Right lobe of liver (tissue), 4 donors: ENCODE data around the gene ZNF429.

Experiments
- POLR2A ChIP-seq: fragments of 450-650 bp; IDR thresholded peaks from one replicate; pipeline ENCODE4 v1.6.1; 2017; ENCODE audit warnings: antibody characterized with exemption, mild to moderate bottlenecking
- TF ChIP-seq, protein P1 (sequence below), 4 donors: fragments of 200-600 bp in 3 of 4; fragments of 450-650 bp in 1 of 4; IDR thresholded peaks; one replicate each; pipeline versions ENCODE4 v1.5.1 to v1.8.0; 2016 to 2022; ENCODE audit warnings: antibody characterized with exemption in 4 of 4, mild to moderate bottlenecking in 2 of 4
- donor health status: DM: no; HTN: no; CAD: no.
- donor health status: DM: no; HTN: no; CAD: no.
- donor health status: DM: no; HTN: yes; CAD: no.

DNA sequence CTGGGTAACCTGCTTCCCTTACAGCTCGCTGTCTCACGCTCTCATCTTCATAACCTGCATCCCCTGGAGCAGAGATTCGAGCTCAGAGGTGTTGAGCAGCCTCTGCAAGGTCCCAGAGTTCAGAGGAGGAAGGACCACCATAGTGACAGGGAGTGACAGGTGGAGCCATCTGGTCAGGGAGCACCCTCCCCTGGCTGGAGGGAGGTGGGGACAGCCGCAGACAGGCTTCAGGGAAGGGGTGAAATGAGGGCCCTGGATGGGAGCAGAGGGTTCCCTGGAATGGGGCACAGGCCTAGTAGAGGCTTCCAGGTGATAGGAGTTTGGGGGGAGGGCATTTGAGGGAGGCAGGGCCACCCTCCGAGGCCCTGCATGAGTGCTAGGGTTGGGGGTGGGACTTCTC, 82.1 kb downstream of the ZNF429 start:
- TF ChIP-seq, protein P1, sequence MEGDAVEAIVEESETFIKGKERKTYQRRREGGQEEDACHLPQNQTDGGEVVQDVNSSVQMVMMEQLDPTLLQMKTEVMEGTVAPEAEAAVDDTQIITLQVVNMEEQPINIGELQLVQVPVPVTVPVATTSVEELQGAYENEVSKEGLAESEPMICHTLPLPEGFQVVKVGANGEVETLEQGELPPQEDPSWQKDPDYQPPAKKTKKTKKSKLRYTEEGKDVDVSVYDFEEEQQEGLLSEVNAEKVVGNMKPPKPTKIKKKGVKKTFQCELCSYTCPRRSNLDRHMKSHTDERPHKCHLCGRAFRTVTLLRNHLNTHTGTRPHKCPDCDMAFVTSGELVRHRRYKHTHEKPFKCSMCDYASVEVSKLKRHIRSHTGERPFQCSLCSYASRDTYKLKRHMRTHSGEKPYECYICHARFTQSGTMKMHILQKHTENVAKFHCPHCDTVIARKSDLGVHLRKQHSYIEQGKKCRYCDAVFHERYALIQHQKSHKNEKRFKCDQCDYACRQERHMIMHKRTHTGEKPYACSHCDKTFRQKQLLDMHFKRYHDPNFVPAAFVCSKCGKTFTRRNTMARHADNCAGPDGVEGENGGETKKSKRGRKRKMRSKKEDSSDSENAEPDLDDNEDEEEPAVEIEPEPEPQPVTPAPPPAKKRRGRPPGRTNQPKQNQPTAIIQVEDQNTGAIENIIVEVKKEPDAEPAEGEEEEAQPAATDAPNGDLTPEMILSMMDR (IDR thresholded peaks at IDR 0.05), result no peak
- no peak for TF ChIP-seq POLR2A
